Spleen (tissue), 11 donors: Measurements from ENCODE around the gene ERI3. TPM values are rescaled to one million over a fixed set of nuclear protein-coding genes. Genes with fewer than 3 reads are reported as not detected.

ENCODE experiments used
- DNase-seq: peaks from one replicate; pipeline ENCODE4 v3.0.0-alpha.2; 2020
- H3K27ac ChIP-seq, 8 donors: fragments of 200-600 bp; sonication (generic) in 7 of 8; 1 replicate in 4 of 8; 2 replicates in 4 of 8; pipeline versions ENCODE4 v1.5.0 to v1.8.0; 2016 to 2021; ENCODE audit warnings: inconsistent platforms in 4 of 8, mild to moderate bottlenecking in 4 of 8, moderate library complexity in 1 of 8
- H3K27me3 ChIP-seq, 7 donors: fragments of 200-600 bp; sonication (generic) in 6 of 7; replicated peaks in 1 of 7; 1 replicate in 4 of 7; 2 replicates in 3 of 7; pipeline versions ENCODE4 v1.5.0 to v1.8.0; 2016 to 2021; ENCODE audit warnings: inconsistent platforms in 3 of 7, mild to moderate bottlenecking in 1 of 7
- H3K36me3 ChIP-seq, 6 donors: fragments of 200-600 bp; sonication (generic) in 5 of 6; 1 replicate in 4 of 6; 2 replicates in 2 of 6; pipeline versions ENCODE4 v1.5.0 to v1.8.0; 2016 to 2021; ENCODE audit warnings: inconsistent platforms in 2 of 6
- H3K4me1 ChIP-seq, 6 donors: fragments of 200-600 bp; sonication (generic) in 5 of 6; 1 replicate in 3 of 6; 2 replicates in 3 of 6; pipeline versions ENCODE4 v1.5.0 to v1.8.0; 2016 to 2021; ENCODE audit warnings: inconsistent platforms in 3 of 6
- H3K4me3 ChIP-seq, 8 donors: fragments of 200-600 bp; sonication (generic) in 7 of 8; 1 replicate in 4 of 8; 2 replicates in 4 of 8; pipeline versions ENCODE4 v1.5.0 to v1.8.0; 2016 to 2021; ENCODE audit warnings: inconsistent platforms in 4 of 8, mild to moderate bottlenecking in 4 of 8, moderate library complexity in 2 of 8
- H3K9me3 ChIP-seq, 8 donors: fragments of 200-600 bp; sonication (generic) in 7 of 8; 1 replicate in 4 of 8; 2 replicates in 4 of 8; pipeline versions ENCODE4 v1.5.0 to v1.8.0; 2016 to 2021; ENCODE audit warnings: inconsistent platforms in 4 of 8
- POLR2A ChIP-seq, 3 donors: fragments of 450-650 bp; IDR thresholded peaks; one replicate each; pipeline ENCODE4 v1.5.1; 2017; ENCODE audit warnings: antibody characterized with exemption in 3 of 3, mild to moderate bottlenecking in 1 of 3
- POLR2AphosphoS5 ChIP-seq, 3 donors: sonication (generic); formaldehyde crosslinking; IDR thresholded peaks; one replicate each; pipeline ENCODE4 v1.5.1; 2017; ENCODE audit warnings: antibody characterized with exemption in 3 of 3
- WGBS, 5 donors: extraction: QIAGEN DNeasy Blood & Tissue Kit in 3 of 5; methylation state at CpG; one replicate each; pipeline versions ENCODE4 v1.1.5 to v1.1.7; 2013 to 2018; 5-methylcytosine and 5-hydroxymethylcytosine counted together
- intact Hi-C: fragments of 100-400 bp; cut with DNase I; formaldehyde crosslinking; loops from one replicate; pipeline ENCODE4 v1.15.0; 2023; ENCODE audit warnings: low total_unique reads
- polyA plus RNA-seq, 3 donors: library from polyadenylated mRNA; stranded (reverse); fragments of 200-250 nt; gene quantifications; one replicate each; pipeline ENCODE4 v1.2.1, GENCODE V29; 2013
- total RNA-seq, 7 donors: library from RNA; depleted of rRNA in 3 of 7; stranded (reverse); fragments of >200 nt in 3 of 7; fragmentation: NEBNext Ultra II Directional in 4 of 7; extraction: Animal tissue kit (Norgen Biotek cat#: 25700) in 4 of 7; gene quantifications; one replicate each; pipeline versions ENCODE4 v1.1.0 to v1.2.1, GENCODE V29; 2016 to 2021
- TF ChIP-seq, protein P1 (sequence below), 11 experiments: fragments of 200-600 bp in 7 of 11; fragments of 450-650 bp in 4 of 11; sonication (generic) in 4 of 11; IDR thresholded peaks in 8 of 11; conservative IDR thresholded peaks in 3 of 11; 1 replicate in 7 of 11; 2 replicates in 4 of 11; pipeline versions ENCODE4 v1.4.0 to v1.8.0; 2016 to 2021; ENCODE audit warnings: antibody characterized with exemption in 11 of 11, inconsistent platforms in 4 of 11, mild to moderate bottlenecking in 1 of 11
- donor health status: healthy with polysubstance abuse.
- donor health status: DM: no; HTN: no; CAD: no; lungs with moderate emphysema.
- donor health status: DM: no; HTN: no; CAD: no.
- donor health status: Bipolar disorder and iron deficiency.
- donor health status: healthy.
- donor health status: DM: no; HTN: no; CAD: no.
- donor health status: DM: yes; HTN: yes; CAD: no.

The ERI3 gene
- total and polyA plus RNA-seq, 10 donors, result 20.1 to 41.1 (median 27.3) TPM

- WGBS, 5 donors, result 72 to 93% (median 80%) methylated on average over 1 of the region's 1 CpG
Measured at GRCh38 chr1:44303532-44303931, 51.5 kb downstream of the ERI3 start.

DNA sequence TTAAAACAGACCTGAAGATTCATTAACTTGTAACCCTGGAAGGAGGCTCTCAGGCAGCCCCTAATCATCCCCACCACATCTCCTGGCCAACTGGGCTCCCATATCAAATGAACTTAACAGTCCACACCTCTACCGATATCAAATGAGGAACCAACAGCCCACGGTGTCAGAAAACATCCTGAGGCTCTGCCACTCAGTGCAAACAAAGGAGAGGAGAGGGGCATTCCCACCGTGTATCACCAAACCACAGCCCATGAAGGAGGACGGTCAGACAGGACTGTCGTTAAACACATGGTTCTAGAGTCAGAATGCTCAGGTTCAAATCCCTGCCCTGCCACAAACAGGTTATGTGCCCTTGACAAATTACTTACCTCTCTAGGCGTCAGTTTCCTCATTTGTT lies 52.5 kb downstream of the ERI3 start:
- no peak overlapping the region for H3K27ac ChIP-seq
- intact Hi-C loops, result no loop called here
- 62 to 80% (median 75%) methylated on average over 6 of the region's 6 CpGs for WGBS, 5 donors
- no peaks in the 10 kb centered on the region for H3K27me3 ChIP-seq
- no peak for DNase-seq
- TF ChIP-seq POLR2A (IDR thresholded peaks at IDR 0.05), result no peak
- no peak for TF ChIP-seq POLR2AphosphoS5 (IDR thresholded peaks at IDR 0.05)
- TF ChIP-seq, protein P1, sequence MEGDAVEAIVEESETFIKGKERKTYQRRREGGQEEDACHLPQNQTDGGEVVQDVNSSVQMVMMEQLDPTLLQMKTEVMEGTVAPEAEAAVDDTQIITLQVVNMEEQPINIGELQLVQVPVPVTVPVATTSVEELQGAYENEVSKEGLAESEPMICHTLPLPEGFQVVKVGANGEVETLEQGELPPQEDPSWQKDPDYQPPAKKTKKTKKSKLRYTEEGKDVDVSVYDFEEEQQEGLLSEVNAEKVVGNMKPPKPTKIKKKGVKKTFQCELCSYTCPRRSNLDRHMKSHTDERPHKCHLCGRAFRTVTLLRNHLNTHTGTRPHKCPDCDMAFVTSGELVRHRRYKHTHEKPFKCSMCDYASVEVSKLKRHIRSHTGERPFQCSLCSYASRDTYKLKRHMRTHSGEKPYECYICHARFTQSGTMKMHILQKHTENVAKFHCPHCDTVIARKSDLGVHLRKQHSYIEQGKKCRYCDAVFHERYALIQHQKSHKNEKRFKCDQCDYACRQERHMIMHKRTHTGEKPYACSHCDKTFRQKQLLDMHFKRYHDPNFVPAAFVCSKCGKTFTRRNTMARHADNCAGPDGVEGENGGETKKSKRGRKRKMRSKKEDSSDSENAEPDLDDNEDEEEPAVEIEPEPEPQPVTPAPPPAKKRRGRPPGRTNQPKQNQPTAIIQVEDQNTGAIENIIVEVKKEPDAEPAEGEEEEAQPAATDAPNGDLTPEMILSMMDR (IDR thresholded peaks at IDR 0.05 in 8 of 11, conservative IDR thresholded peaks at IDR 0.05 in 3 of 11), result no peak
- H3K4me3 ChIP-seq, result no peak overlapping the region
- no peaks in the 10 kb centered on the region for H3K4me1 ChIP-seq
- peaks cover 0 to 100% (median 49%) of the 10 kb centered on the region in 6 donors for H3K36me3 ChIP-seq
- no peaks in the 10 kb centered on the region for H3K9me3 ChIP-seq

More at GRCh38 chr1:44303532-44303931, 51.5 kb downstream of the ERI3 start:
- no peaks in the 10 kb centered on the region for H3K4me1 ChIP-seq
- no peak overlapping the region for H3K27ac ChIP-seq
- intact Hi-C loops, result no loop called here
- peaks cover 0 to 100% (median 55%) of the 10 kb centered on the region in 6 donors for H3K36me3 ChIP-seq
- no peaks in the 10 kb centered on the region for H3K9me3 ChIP-seq
- no peak overlapping the region for H3K4me3 ChIP-seq
- DNase-seq, result no peak
- TF ChIP-seq, protein P1 (IDR thresholded peaks at IDR 0.05 in 8 of 11, conservative IDR thresholded peaks at IDR 0.05 in 3 of 11), result no peak
- no peak for TF ChIP-seq POLR2A (IDR thresholded peaks at IDR 0.05)
- no peak for TF ChIP-seq POLR2AphosphoS5 (IDR thresholded peaks at IDR 0.05)
- H3K27me3 ChIP-seq, result no peaks in the 10 kb centered on the region

GRCh38 chr1:44301442-44301841 lies 53.6 kb downstream of the ERI3 start:
- Histone ChIP-seq H3K36me3 (peaks cover 0 to 100% (median 44%) of the 10 kb centered on the region in 6 donors), H3K4me3 (no peak overlapping the region), H3K27me3 (no peaks in the 10 kb centered on the region), H3K9me3 (no peaks in the 10 kb centered on the region), H3K4me1 (no peaks in the 10 kb centered on the region), H3K27ac (no peak overlapping the region)
- intact Hi-C loops, result no loop called here
- DNase-seq, result no peak
- WGBS, 5 donors, result 91 to 98% (median 94%) methylated on average over 5 of the region's 5 CpGs
- TF ChIP-seq, protein P1 (IDR thresholded peaks at IDR 0.05 in 8 of 11, conservative IDR thresholded peaks at IDR 0.05 in 3 of 11), result no peak
- TF ChIP-seq POLR2A (IDR thresholded peaks at IDR 0.05), result no peak
- TF ChIP-seq POLR2AphosphoS5 (IDR thresholded peaks at IDR 0.05), result no peak

- H3K9me3 ChIP-seq, result no peaks in the 10 kb centered on the region
- H3K27ac ChIP-seq, result no peak overlapping the region
- H3K4me3 ChIP-seq, result no peak overlapping the region
- TF ChIP-seq POLR2A (IDR thresholded peaks at IDR 0.05), result no peak
- TF ChIP-seq, protein P1 (IDR thresholded peaks at IDR 0.05 in 8 of 11, conservative IDR thresholded peaks at IDR 0.05 in 3 of 11), result no peak
- H3K27me3 ChIP-seq, result no peaks in the 10 kb centered on the region
- WGBS, 5 donors, result 73 to 78% (median 73%) methylated on average over 2 to 7 of the region's 7 CpGs
- peaks cover 0 to 100% (median 41%) of the 10 kb centered on the region in 6 donors for H3K36me3 ChIP-seq
- DNase-seq, result no peak
- no peaks in the 10 kb centered on the region for H3K4me1 ChIP-seq
- intact Hi-C loops, result no loop called here
Measured at GRCh38 chr1:44300852-44301251, 54.2 kb downstream of the ERI3 start.
